Measurements from ENCODE around the gene GIPC3.

DNA sequence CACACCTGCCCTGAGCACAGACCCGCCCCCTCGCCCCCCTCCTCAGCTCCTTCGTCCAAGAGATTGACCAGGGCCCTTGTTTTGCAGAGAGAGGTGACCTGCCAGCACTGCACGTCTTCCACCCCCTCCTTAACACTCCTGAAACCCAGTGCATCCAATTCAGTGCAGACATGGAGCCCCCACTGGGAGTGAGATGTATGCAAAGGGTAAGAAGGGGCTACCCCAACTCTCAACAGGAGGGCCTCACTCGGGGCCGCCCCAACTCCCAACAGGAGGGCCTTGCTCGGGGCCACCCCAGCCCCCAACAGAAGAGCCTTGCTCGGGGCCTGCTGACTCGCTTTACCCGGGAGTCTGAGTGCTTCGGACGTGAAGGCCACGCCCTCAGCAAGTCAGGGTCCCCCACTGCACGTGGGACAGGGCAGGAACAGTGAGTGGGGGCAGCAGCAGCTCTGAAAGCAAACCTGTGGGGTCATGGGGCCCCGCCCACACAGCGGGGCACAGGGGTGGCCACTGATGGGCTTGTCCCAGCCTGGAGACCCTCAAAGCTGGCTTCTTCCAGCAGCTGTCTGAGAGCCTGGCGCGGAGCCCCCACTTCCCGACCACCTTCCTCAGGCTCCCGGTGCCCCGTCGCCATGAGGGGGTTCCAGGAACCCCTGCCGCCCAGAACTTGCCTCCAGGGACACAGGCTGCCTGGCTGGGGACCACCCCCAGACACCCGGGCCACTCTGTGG, 35.7 kb downstream of the GIPC3 start:
- TF ChIP-seq ZNF530 (tag by site-specific recombination; IDR thresholded peaks at IDR 0.05; ENCODE audit: low read depth) (no peak), ZNF274 (IDR thresholded peaks at IDR 0.05; ENCODE audit: low read length) (no peak), ZNF274 (tag by site-specific recombination; IDR thresholded peaks at IDR 0.05; ENCODE audit: borderline replicate concordance) (no peak), ZNF558 (tag by site-specific recombination; IDR thresholded peaks at IDR 0.05) (no peak), ZNF621 (tag by site-specific recombination; IDR thresholded peaks at IDR 0.05) (no peak), ZBTB7A (tag by site-specific recombination; IDR thresholded peaks at IDR 0.05; ENCODE audit: low read depth) (no peak), MZF1 (tag by site-specific recombination; IDR thresholded peaks at IDR 0.05; ENCODE audit: borderline replicate concordance) (no peak), KLF10 (tag by site-specific recombination; IDR thresholded peaks at IDR 0.05) (no peak), ELK4 (IDR thresholded peaks at IDR 0.05; ENCODE audit: borderline replicate concordance, low read depth, low read length) (no peak), ZNF416 (tag by site-specific recombination; IDR thresholded peaks at IDR 0.05) (no peak), ZNF184 (tag by site-specific recombination; IDR thresholded peaks at IDR 0.05) (no peak), YY1 (tag by site-specific recombination; IDR thresholded peaks at IDR 0.05) (no peak)
- TF ChIP-seq, protein P1, sequence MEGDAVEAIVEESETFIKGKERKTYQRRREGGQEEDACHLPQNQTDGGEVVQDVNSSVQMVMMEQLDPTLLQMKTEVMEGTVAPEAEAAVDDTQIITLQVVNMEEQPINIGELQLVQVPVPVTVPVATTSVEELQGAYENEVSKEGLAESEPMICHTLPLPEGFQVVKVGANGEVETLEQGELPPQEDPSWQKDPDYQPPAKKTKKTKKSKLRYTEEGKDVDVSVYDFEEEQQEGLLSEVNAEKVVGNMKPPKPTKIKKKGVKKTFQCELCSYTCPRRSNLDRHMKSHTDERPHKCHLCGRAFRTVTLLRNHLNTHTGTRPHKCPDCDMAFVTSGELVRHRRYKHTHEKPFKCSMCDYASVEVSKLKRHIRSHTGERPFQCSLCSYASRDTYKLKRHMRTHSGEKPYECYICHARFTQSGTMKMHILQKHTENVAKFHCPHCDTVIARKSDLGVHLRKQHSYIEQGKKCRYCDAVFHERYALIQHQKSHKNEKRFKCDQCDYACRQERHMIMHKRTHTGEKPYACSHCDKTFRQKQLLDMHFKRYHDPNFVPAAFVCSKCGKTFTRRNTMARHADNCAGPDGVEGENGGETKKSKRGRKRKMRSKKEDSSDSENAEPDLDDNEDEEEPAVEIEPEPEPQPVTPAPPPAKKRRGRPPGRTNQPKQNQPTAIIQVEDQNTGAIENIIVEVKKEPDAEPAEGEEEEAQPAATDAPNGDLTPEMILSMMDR (tag by site-specific recombination; IDR thresholded peaks at IDR 0.05), result no peak
